Middle frontal gyrus (tissue), 1 donor: ENCODE results near the gene PTGDR.

Experiments used
- DNase-seq: peaks from one replicate; pipeline ENCODE4 v3.0.0-alpha.2; 2015; ENCODE audit warnings: low spot score; ENCODE audit errors: extremely low spot score

The PTGDR gene

GRCh38 chr14:52310541-52310940 is 43.0 kb downstream of the PTGDR start:
- no peak for DNase-seq

- DNase-seq, result no peak
These were observed 45.4 kb downstream of the PTGDR start for GRCh38 chr14:52312931-52313355.

- DNase-seq, result no peak
These were observed 46.0 kb downstream of the PTGDR start for GRCh38 chr14:52313462-52313861.

GRCh38 chr14:52313903-52314594 is 46.6 kb downstream of the PTGDR start, which contains the start of gene PTGER2:
TSS of gene PTGER2 (plus strand) at chr14:52314312. CDS start at chr14:52314549, 237 bp downstream.
- no peak for DNase-seq

- DNase-seq, result no peak
These were observed 47.3 kb downstream of the PTGDR start for GRCh38 chr14:52314595-52315354.

- no peak for DNase-seq
These were observed 47.8 kb downstream of the PTGDR start for GRCh38 chr14:52315355-52315718.

- DNase-seq, result no peak
These were observed 50.6 kb downstream of the PTGDR start for GRCh38 chr14:52318062-52318461.

GRCh38 chr14:52318826-52319645 is 51.5 kb downstream of the PTGDR start:
- no peak for DNase-seq

GRCh38 chr14:52319919-52320318 is 52.4 kb downstream of the PTGDR start:
- no peak for DNase-seq

- no peak for DNase-seq
These were observed 57.6 kb downstream of the PTGDR start for GRCh38 chr14:52325126-52325525.

- no peak for DNase-seq
These were observed 58.1 kb downstream of the PTGDR start for GRCh38 chr14:52325630-52326029.
